Fibroblast of skin of left quadriceps (primary cell): ENCODE measurements around the gene REXO1.
"Not testable (repeated sequence)": the region's sequence is repeated elsewhere in the genome, so short reads cannot be mapped to it uniquely, and the experiment has no call there.

ENCODE experiments used
- DNase-seq, 2 experiments: peaks; one replicate each; pipeline ENCODE4 v3.0.0-alpha.2; 2013; ENCODE audit warnings: low read depth in 2 of 2

The REXO1 gene, protein sequence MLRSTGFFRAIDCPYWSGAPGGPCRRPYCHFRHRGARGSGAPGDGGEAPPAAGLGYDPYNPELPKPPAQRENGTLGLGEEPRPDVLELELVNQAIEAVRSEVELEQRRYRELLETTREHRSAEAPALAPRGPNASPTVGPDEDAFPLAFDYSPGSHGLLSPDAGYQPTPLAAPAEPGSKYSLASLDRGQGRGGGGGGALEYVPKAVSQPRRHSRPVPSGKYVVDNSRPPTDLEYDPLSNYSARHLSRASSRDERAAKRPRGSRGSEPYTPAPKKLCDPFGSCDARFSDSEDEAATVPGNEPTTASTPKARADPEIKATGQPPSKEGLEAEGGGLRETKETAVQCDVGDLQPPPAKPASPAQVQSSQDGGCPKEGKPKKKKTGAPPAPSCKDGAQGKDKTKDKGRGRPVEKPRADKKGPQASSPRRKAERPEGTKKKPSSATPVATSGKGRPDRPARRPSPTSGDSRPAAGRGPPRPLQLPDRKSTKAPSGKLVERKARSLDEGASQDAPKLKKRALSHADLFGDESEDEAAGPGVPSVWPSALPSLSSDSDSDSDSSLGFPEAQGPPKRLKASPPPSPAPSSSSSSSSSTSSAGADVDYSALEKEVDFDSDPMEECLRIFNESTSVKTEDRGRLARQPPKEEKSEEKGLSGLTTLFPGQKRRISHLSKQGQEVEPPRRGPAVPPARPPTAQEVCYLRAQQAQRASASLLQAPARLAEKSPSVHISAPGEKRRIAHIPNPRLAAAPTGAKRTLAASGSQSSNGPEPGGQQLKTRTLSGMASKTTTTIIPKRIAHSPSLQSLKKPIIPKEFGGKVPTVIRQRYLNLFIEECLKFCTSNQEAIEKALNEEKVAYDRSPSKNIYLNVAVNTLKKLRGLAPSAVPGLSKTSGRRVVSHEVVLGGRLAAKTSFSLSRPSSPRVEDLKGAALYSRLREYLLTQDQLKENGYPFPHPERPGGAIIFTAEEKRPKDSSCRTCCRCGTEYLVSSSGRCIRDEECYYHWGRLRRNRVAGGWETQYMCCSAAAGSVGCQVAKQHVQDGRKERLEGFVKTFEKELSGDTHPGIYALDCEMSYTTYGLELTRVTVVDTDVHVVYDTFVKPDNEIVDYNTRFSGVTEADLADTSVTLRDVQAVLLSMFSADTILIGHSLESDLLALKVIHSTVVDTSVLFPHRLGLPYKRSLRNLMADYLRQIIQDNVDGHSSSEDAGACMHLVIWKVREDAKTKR

DNA sequence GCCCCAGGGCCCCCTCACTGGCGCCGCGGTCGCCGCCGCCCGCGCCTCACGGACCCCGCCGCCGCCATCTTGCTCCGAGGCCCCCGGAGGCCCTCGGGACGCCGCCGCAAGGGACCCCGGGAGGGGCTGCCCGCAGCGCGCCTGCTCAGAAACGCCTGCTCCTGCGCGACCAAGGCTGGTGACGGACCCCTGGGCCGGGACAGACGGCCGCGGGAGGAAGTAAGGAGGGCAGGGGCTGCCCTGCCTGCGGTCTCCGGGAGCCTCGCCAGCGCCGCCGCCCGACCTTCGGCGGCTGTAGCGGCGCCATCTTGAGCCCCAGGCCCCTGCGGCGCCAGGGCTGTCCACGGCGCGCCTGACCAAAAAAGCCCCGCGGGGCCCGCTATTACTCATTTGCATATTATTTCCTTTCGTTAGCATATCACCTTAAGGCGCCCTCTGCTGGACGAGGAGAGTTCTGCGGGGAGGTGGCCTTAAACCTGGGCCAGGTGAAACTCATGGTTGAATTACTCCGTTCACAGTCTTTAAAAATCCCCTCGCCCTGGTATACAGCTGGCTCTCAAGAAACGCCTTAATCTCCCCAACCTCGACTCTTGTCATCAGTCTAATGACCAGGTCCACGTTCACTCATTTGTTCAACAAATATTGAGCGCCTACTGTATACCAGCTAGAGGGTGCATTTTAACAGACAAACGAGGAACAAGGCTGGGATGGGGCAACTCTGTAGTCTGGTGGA, at the start of gene REXO1:
Gene REXO1 (minus strand): TSS at position 85 of the 733 bp plus-strand sequence. CDS start 125 bp downstream, outside the sequence.
- DNase-seq: peak; percentile 88 to 90

DNA sequence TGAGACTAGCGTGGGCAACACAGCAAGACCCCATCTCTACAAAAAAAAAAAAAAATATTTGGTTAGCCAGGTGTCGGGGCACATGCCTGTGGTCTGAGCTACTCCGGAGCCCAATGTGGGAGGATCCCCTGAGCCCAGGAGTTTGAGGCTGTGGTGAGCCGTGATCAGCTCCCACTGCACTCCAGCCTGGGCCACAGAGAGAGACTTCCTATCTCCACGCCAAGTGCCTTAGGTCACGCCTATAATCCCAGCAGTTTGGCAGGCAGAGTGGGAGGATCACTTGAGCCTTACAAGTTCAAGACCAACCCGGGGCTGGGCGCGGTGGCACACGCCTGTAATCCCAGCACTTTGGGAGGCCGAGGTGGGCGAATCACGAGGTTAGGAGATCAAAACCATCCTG, 48.2 kb upstream of the REXO1 start:
- no peak for DNase-seq

DNA sequence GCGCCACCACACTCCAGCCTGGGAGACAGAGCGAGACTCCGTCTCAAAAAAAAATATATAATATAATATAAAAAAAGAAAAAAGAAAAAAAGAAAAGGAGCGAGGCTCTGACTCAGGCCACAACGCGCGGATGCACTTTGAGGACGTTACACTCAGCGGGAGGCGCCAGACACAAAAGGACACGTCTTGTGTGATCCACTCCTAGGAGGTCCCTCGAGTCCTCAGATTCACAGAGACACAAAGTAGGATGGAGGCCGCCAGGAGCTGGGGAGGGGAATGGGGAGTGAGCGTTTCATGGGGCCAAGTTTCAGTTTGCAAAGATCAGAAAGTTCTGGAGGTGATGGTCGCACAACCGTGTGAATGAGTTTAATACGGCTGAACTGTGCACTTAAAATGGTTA, 45.5 kb upstream of the REXO1 start:
- no peak for DNase-seq

DNA sequence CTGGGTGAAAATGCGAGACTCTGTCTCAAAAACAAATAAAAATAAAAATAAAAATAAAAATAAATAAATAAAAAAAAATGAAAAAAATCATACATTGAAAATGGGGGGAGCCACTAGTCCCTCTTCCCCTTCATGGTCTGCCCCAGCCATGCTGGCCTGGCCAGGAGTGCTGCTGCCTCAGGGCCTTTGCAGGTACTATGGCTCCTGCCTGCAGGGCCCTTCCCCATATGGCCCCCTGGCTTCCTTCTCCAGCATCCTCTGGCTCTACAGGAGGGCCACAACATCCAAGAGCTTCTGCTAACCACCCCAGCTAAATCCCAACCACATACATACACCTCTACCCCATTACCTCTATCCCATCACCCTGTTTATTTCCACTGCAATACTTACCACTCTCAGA, 41.6 kb upstream of the REXO1 start:
- no peak for DNase-seq

DNA sequence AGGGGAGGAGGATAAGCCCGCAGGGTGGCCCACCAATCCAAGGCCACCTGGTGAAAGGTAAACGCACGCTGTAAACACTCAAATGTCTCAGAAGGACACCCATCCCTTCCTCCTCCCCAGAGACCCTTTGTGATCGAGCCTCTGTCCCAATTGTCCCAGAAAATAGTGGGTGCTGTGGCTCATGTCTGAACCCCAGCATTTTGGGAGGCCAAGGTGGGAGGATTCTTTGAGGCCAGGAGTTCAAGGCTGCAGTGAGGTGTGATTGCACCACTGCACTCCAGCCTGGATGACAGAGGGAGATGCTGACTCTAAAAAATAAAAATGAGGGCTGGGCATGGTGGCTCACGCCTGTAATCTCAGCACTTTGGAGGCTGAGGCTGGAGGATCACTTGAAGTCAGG, 40.1 kb upstream of the REXO1 start:
- DNase-seq: no peak

DNA sequence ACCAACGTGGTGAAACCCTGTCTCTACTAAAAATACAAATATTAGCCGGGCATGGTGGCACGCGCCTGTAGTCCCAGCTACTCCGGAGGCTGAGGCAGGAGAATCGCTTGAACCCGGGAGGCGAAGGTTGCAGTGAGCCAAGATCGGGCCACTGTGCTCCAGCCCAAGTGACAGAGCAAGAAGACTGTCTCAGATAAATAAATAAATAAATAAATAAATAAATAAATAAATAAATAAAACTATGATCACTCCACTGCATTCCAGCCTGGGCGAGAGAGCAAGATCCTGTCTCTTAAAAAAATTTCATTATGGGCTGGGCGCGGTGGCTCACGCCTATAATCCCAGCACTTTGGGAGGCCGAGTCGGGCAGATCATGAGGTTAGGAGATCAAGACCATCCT, 38.1 kb upstream of the REXO1 start:
- not testable (repeated sequence) for DNase-seq

DNA sequence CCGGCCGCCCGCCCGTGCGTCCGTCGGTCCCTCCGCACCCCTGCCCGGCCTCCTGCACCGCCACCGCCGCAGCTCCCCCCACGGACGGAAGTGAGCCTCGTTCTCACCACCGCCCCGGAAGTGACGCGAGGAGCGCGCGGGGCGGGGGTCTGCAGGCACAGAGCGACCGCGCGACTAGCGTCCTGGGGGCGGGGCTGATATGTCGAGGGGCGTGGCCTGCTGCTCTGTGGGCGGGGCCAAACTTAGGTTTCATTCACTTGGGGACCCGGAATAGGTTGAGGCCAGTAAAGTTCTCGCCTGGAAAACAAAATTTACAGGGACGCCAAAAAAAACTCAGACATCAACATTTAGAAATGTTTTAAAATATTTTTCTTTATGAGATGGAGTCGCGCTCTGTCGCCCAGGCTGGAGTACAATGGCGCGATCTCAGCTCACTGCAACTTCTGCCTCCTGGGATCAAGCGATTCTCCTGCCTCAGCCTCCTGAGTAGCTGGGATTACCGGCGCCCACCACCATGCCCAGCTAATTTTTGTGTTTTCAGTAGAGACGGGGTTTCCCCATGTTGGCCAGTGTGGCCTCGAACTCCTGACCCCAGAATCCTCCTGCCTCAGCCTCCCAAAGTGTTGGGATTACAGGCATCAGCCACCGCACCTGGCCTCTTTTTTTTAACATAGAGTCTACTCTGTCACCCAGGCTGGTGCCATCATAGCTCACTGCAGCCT, 37.3 kb upstream of the REXO1 start, which contains the start of gene ABHD17A:
Gene ABHD17A (minus strand): TSS at position 99 of the 722 bp plus-strand sequence. CDS start 3,930 bp downstream, outside the sequence.
- DNase-seq: peak; percentile 80 to 81

DNA sequence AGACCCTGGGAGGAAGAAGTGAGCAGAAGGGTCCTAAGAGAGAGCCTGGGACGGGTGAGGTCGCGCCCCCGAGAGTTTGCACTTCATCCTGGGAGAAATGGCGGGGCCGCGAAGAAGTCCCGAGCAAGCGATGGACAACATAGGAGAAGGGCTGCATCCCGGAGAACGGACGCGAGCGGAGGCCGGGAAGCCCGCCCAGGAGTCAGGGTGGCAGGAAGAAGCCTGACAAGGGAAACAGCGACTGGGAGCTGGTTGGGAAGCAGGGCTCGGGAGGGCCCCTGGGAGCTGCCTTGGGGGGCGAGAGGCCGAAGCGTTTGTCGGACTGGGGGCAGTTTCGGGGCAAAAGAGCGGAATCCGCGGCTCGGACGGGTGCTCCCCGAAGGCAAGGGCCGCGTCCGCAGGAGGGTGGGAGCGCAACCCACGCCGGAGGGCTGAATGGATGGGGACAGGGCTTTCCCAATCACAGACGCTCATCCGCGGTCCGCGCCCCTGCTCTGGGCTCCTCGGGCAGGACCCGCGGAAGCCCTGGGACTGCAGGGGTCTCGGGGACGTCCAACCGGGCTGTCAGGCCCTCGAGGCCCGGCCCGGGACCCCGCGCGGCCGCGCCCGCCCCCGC, 36.5 kb upstream of the REXO1 start:
- no peak for DNase-seq

DNA sequence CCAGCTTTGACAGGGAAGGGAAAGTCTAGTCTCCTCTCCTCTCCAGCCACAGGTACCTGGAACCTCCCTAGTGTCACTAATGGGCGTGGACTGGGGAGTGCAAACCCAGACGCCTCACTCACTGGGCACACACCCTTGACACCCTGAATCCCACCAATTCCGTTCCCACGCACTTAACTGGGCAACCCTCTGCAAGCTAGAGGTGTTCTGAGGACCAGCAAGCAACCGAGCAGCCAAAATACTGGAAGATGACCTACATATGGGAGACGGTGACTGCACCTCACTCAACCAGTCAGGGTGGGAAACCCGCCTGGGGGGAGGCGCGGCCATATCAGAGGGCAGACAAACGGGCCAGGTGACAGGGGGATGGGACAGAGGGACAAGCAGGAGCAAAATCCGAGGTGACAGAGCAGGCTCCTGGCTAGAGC, 36.0 kb upstream of the REXO1 start:
- no peak for DNase-seq

DNA sequence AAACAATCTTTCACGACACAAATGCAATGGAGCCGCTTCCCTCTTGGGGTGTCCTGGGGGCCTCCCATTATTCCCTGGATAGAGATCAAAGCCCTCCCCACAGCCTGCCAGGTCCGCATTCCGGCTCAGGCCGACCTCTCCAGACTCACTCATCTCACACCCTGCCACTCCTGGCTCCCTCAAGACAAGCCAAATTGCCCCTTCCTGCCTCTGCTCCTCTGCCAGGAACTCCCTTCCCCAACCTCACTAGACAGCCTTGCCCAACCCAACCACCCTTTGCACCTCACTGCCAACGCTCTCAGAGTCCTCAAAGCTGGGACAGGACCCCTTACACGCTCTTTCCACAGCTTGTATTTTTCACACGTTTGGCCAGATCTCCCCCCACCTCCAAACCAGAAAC, 35.5 kb upstream of the REXO1 start:
- no peak for DNase-seq

DNA sequence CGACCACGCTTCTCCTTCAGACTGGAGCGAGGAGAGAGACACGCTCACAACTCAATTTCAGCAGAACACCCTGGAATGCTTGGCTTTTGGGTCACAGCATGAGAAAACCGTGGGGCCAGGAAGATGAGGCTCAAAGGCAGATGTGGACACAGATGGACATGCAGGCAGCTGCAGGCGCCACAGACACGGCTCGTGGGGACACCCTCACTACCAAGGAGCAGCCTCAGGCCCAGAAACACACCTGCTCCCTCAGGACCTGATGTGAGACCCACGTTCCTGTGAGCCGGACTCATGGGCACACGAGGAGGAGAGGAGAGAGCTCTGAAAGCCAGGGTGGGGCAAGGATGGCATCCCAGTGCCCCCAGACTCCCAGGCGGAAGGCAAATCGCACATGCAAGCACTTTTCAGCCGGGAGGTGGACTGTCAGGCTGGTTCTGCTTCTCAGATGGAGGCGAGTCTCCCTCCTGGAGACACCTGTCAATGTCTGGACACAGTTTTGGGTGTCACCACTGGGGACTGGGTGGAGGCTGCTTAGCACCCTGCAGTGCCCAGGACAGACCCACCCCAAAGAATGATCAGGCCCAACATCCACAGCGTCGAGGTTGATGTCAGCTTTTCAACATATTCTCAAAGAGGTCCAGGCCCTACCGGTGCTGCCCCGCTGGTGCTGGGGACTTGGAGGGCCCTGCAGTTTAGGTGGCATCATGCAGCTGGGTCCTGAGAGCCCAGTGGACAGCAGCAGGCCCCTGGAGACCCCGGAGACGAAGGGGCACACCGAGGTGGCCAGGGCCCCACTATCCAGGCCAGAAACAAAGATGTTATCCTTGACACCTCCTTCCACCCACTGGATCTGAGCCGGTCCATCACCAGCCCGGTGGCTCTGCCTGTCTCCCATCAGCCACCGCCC, 34.8 kb upstream of the REXO1 start:
- no peak for DNase-seq

DNA sequence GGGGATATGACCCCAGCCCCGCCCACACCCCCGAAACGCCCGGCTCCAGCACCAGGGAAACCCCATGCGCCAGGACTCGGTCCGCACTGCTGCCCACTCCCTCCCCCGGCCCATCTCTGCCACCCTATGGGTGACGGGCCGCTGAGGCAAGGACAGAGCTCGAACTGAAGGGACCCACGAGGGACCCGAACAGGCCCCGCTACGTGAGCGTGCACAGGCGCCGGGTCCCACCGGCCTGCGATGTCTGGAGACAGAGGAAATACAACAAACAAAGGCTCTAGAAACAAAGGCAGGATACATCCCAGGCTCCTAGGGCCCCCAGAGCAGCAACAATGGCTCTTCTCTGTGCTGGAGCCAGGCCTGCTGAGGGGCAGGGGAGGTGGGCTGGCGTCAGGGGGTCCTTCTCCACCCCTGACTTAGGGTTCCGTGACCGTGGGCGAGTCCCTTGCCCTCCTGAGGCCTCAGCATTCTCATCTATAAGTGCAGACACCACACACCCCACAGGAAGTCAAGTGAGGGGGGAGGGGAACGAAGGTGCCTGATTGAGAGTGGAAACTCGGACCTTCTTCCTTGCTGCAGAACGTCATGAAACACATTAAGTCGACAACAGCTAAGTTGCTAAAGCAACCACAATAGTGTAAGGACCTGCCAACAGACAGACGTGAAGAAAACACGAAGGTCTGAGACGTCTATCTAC, 34.0 kb upstream of the REXO1 start:
- no peak for DNase-seq

DNA sequence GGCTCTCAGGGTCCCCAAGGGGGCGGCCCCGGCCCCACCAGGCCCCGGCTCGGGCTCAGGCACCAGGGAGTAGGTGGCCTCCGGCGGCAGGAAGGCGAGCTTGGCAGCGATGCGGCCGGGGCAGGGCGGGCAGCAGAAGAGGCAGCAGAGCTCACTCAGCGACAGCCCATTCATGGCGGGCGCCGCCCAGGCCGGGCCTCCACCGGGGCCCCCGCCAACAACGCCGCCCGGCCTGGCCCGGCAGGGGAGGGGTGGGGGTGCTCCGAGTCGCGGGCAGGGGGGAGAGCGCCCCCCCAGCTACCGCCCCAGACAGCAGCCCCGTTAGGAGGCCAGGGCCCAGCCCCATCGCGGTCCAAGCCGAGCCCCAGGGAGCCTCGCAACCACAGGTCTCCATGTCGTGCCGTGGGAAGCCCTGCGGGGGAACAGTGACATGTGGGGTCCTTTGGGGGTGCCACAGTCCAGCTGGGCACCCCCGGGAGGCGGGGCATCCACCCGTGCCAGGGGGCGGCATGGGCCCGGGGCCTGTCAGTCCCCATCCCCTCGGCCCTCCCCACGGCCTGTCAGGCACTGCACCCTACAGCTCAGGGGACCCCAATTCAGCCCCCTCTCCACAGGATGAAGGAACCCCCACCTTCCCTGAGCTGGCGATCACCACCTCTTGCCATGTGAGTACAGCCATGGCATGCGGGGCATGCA, 33.3 kb upstream of the REXO1 start:
- not testable (repeated sequence) for DNase-seq

DNA sequence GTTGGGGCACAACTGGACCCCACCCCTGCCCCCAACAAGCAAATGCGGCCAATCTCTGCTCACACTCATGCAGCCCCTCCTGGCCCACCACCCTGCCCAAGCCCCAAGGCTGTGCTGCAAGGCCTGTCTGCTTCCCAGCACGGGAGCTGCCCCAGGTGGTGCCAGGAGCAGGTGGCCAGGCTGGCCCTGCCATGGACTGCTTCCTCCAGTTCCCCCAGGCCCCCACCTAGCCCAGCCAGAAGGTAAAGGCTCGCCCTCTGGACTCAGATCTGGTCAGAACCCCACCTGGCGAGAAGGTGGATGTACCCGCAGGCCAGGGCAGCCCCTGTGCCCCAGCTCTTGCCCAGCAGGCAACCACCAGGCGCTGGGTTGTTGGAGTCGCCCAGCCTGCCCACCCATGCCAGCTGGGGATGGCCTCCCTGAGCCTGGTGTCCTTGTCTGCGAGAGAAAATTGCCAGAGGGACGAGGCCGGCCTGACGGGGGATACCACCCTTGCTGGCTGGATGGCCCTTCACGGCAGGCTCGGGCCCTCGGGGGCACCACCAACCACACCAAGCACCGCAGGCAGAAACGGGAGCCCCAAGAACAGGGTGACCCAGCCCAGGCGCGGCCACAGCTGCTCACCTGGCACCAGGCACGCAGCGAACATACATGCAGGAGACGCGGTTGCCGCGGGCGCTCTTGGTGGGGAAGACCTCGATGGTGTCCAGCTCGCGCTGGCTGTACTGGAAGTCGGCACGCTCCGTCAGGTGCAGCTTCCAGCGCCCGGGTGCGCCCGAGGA, 32.5 kb upstream of the REXO1 start:
- DNase-seq: no peak

DNA sequence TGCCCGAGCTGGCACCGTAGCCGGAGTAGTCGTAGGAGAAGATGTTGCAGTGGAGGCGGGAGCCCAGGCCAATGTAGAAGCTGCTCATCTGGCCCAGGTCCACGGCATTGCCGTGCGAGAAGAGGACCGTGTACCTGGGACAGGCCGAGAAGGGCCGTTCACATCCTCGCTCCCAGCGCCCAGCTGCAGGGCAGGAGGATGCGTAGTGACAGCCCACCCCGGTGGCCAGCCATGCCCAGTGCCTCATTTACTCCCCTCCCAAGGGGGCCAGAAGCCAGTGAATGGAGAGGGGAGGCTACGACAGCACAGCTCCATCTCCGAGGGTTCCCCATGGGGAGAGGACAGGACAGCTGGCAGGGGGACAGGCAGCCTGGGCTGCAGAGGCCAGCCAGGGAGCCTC, 31.7 kb upstream of the REXO1 start:
- DNase-seq: not testable (repeated sequence)

DNA sequence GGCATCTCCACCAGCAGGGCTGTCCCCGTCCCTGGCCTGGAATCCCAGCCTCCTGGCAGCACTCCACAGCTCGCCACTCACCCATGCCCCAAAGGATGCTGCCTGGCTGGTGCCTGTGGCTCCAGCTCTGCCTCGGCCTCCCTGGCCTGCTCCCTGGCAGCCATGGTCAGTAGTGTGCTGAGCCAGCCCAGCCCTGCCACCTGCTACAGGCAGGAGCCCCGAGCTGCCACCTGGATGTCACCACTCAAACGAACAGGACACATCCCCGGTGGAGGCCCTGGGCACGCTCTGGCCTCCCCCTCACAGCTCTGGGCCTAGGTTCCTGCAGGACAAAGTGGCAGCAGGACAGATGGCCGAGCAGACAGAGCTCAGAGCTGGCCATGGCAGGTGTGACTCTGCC, 30.3 kb upstream of the REXO1 start:
- DNase-seq: not testable (repeated sequence)

DNA sequence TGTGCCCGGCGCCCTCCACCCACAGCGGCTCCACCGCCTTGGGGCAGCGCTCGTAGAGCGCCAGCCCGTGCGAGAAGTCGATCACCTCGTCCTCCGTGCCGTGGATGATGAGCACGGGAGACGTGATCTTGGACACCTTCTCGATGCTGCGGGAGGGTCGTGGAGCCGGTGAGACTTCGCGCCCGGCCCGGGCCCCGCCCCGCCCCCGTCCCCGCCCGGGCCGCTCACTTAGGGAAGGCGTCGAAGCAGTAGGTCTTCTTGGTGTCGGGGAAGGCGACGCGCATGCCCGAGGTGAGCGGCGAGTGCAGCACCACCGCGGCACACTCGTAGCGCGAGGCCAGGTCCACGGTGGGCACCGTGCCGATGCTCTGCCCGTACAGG, 29.0 kb upstream of the REXO1 start:
- DNase-seq: not testable (repeated sequence)
